Neural cell (in vitro differentiated cells): ENCODE measurements around the gene SERPINE2.

ENCODE experiments used
- CTCF ChIP-seq: fragments of 450-650 bp; IDR thresholded peaks from 2 replicates; pipeline ENCODE4 v1.5.1; 2014; ENCODE audit warnings: antibody characterized with exemption, mild to moderate bottlenecking, moderate library complexity; ENCODE audit not compliant: poor library complexity, severe bottlenecking
- EP300 ChIP-seq: fragments of 450-650 bp; conservative IDR thresholded peaks from 2 replicates; pipeline ENCODE4 v1.6.1; 2014; ENCODE audit warnings: antibody characterized with exemption, mild to moderate bottlenecking, moderate library complexity; ENCODE audit not compliant: poor library complexity, severe bottlenecking
- POLR2AphosphoS5 ChIP-seq: IDR thresholded peaks from 2 replicates; pipeline ENCODE4 v1.6.1; 2012
- REST ChIP-seq: IDR thresholded peaks from 2 replicates; pipeline ENCODE4 v1.6.1; 2012; ENCODE audit warnings: borderline replicate concordance
- SMC3 ChIP-seq: fragments of 450-650 bp; conservative IDR thresholded peaks from 2 replicates; pipeline ENCODE4 v1.6.1; 2014; ENCODE audit warnings: antibody characterized with exemption, mild to moderate bottlenecking, moderate library complexity; ENCODE audit not compliant: poor library complexity
- TAF1 ChIP-seq: IDR thresholded peaks from 2 replicates; pipeline ENCODE4 v1.6.1; 2012; ENCODE audit warnings: low read depth

GRCh38 chr2:224011837-224012236 lies 27.2 kb downstream of the SERPINE2 start:
- TF ChIP-seq CTCF (no peak), REST (no peak), EP300 (no peak), POLR2AphosphoS5 (no peak), TAF1 (no peak), SMC3 (no peak)
